SK-N-SH (cell line): ENCODE data around the gene CYB561D2.

Experiments
- EZH2phosphoT487 ChIP-seq: fragments of 200-600 bp; sonication (generic); IDR thresholded peaks from 2 replicates; pipeline ENCODE4 v1.6.1; 2017; ENCODE audit warnings: low read depth, mixed run types, mild to moderate bottlenecking, antibody characterized with exemption, moderate library complexity, borderline replicate concordance
- JUND ChIP-seq: IDR thresholded peaks from 2 replicates; pipeline ENCODE4 v1.4.0; 2012
- POLR2AphosphoS5 ChIP-seq: IDR thresholded peaks from 2 replicates; pipeline ENCODE4 v1.6.1; 2012; ENCODE audit warnings: low read depth, low read length
- TCF12 ChIP-seq: IDR thresholded peaks from 2 replicates; pipeline ENCODE4 v1.4.0; 2012
- TF ChIP-seq, protein P1 (sequence below): fragments of 200-600 bp; sonication (generic); IDR thresholded peaks from 2 replicates; pipeline ENCODE4 v1.6.1; 2017; ENCODE audit warnings: antibody characterized with exemption, mild to moderate bottlenecking, moderate library complexity
- TF ChIP-seq, protein P2 (sequence below): IDR thresholded peaks from 2 replicates; pipeline ENCODE4 v1.6.1; 2012; ENCODE audit warnings: mild to moderate bottlenecking, low read depth, low read length, moderate library complexity

DNA sequence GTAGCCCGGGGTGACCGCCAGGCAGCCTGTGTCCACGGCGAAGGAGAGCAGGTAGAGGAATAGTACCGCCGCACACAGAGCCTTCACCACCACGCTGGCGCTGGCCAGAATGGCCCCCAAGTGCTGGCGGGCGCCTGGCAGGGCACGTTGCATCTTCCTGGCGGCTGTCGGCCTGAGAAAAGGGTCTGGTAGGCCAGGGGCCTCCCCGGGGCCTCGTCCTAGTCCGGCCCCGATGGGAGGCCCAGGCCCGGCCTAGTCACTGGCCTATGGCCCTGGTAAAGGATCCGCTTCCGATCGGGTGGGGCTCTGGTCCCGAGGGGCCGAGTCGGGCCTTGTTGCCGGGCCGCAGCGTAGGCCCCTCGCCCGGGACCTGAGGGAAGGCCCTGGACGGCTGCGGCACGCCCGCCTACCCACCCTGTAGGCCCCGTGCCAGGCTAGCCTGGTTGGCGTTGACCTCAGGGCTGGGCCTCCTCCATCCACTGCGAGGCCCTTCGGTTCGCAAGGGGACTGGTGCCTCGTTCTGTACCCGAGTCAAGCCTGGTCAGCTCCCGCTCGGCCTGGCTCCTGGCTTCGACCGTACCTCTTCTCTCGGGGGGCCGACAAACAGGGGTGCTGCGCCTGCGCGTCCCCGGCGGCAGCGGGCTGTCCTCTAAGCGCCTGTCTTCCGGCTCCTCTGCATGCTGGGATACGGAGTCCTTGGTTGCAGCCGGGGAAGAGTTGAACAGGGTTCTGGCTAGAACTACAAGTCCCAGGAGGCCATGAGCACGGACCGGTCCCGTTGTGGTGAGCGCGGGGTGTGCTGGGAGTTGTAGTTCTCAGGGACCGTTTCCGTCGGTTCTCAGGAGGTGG is 8.5 kb downstream of the CYB561D2 start, which contains the start of gene TMEM115:
- TF ChIP-seq EZH2phosphoT487 (no peak), POLR2AphosphoS5 (peak; percentile 56; the same call in 1 of the 2 replicates), TCF12 (no peak), JUND (no peak)
- TF ChIP-seq, protein P1, sequence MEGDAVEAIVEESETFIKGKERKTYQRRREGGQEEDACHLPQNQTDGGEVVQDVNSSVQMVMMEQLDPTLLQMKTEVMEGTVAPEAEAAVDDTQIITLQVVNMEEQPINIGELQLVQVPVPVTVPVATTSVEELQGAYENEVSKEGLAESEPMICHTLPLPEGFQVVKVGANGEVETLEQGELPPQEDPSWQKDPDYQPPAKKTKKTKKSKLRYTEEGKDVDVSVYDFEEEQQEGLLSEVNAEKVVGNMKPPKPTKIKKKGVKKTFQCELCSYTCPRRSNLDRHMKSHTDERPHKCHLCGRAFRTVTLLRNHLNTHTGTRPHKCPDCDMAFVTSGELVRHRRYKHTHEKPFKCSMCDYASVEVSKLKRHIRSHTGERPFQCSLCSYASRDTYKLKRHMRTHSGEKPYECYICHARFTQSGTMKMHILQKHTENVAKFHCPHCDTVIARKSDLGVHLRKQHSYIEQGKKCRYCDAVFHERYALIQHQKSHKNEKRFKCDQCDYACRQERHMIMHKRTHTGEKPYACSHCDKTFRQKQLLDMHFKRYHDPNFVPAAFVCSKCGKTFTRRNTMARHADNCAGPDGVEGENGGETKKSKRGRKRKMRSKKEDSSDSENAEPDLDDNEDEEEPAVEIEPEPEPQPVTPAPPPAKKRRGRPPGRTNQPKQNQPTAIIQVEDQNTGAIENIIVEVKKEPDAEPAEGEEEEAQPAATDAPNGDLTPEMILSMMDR, result no peak
- TF ChIP-seq, protein P2, sequence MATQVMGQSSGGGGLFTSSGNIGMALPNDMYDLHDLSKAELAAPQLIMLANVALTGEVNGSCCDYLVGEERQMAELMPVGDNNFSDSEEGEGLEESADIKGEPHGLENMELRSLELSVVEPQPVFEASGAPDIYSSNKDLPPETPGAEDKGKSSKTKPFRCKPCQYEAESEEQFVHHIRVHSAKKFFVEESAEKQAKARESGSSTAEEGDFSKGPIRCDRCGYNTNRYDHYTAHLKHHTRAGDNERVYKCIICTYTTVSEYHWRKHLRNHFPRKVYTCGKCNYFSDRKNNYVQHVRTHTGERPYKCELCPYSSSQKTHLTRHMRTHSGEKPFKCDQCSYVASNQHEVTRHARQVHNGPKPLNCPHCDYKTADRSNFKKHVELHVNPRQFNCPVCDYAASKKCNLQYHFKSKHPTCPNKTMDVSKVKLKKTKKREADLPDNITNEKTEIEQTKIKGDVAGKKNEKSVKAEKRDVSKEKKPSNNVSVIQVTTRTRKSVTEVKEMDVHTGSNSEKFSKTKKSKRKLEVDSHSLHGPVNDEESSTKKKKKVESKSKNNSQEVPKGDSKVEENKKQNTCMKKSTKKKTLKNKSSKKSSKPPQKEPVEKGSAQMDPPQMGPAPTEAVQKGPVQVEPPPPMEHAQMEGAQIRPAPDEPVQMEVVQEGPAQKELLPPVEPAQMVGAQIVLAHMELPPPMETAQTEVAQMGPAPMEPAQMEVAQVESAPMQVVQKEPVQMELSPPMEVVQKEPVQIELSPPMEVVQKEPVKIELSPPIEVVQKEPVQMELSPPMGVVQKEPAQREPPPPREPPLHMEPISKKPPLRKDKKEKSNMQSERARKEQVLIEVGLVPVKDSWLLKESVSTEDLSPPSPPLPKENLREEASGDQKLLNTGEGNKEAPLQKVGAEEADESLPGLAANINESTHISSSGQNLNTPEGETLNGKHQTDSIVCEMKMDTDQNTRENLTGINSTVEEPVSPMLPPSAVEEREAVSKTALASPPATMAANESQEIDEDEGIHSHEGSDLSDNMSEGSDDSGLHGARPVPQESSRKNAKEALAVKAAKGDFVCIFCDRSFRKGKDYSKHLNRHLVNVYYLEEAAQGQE, result no peak
